GM10847 (cell line): ENCODE results near the gene MOCS1.

Experiments
- POLR2A ChIP-seq: IDR thresholded peaks from 2 replicates; pipeline ENCODE4 v1.6.1; 2011; ENCODE audit not compliant: insufficient read length; ENCODE audit errors: extremely low read depth

MOCS1 gene

GRCh38 chr6:39885691-39886090, 48.6 kb downstream of the MOCS1 start:
- no peak for TF ChIP-seq POLR2A

GRCh38 chr6:39884696-39885095, 49.6 kb downstream of the MOCS1 start:
- TF ChIP-seq POLR2A = no peak

GRCh38 chr6:39882531-39882899, 51.7 kb downstream of the MOCS1 start:
- no peak for TF ChIP-seq POLR2A

GRCh38 chr6:39881851-39882530, 52.3 kb downstream of the MOCS1 start:
- TF ChIP-seq POLR2A = no peak

GRCh38 chr6:39880594-39880993, 53.7 kb downstream of the MOCS1 start:
- no peak for TF ChIP-seq POLR2A

GRCh38 chr6:39879535-39879934, 54.7 kb downstream of the MOCS1 start:
- no peak for TF ChIP-seq POLR2A

GRCh38 chr6:39876826-39877225, 57.4 kb downstream of the MOCS1 start:
- no peak for TF ChIP-seq POLR2A

- no peak for TF ChIP-seq POLR2A
These were observed 58.2 kb downstream of the MOCS1 start for GRCh38 chr6:39876111-39876510.

- TF ChIP-seq POLR2A = no peak
These were observed 60.8 kb downstream of the MOCS1 start for GRCh38 chr6:39873439-39873838.

- TF ChIP-seq POLR2A = no peak
These were observed 63.3 kb downstream of the MOCS1 start for GRCh38 chr6:39870950-39871349.

- TF ChIP-seq POLR2A = no peak
These were observed 66.7 kb downstream of the MOCS1 start for GRCh38 chr6:39867592-39867991.

- no peak for TF ChIP-seq POLR2A
These were observed 69.0 kb downstream of the MOCS1 start for GRCh38 chr6:39865011-39865888.

GRCh38 chr6:39861663-39862062, 72.6 kb downstream of the MOCS1 start:
- no peak for TF ChIP-seq POLR2A

- TF ChIP-seq POLR2A = no peak
These were observed 75.2 kb downstream of the MOCS1 start for GRCh38 chr6:39859025-39859424.

- TF ChIP-seq POLR2A = no peak
These were observed 78.8 kb downstream of the MOCS1 start for GRCh38 chr6:39855356-39855995.
